HEK293 (cell line): Measurements from ENCODE around the gene PAPSS2.
A peak's percentile ranks its signal among the peaks of the same experiment; 100 is the strongest.

Source experiments
- FEZF1 ChIP-seq: fragments of 450-650 bp; formaldehyde crosslinking; IDR thresholded peaks from 2 replicates; pipeline ENCODE4 v1.5.1; 2016; ENCODE audit warnings: missing biosample characterization, missing genetic modification characterization
- GLIS1 ChIP-seq: fragments of 450-650 bp; formaldehyde crosslinking; IDR thresholded peaks from 2 replicates; pipeline ENCODE4 v1.5.1; 2016; ENCODE audit warnings: missing biosample characterization, missing genetic modification characterization
- OSR2 ChIP-seq: fragments of 450-650 bp; formaldehyde crosslinking; IDR thresholded peaks from 2 replicates; pipeline ENCODE4 v1.5.1; 2016; ENCODE audit warnings: missing biosample characterization, missing genetic modification characterization
- RBAK ChIP-seq: fragments of 450-650 bp; formaldehyde crosslinking; IDR thresholded peaks from 2 replicates; pipeline ENCODE4 v1.5.1; 2016; ENCODE audit warnings: missing biosample characterization, missing genetic modification characterization
- SP3 ChIP-seq: fragments of 450-650 bp; formaldehyde crosslinking; IDR thresholded peaks from 2 replicates; pipeline ENCODE4 v1.5.1; 2016; ENCODE audit warnings: missing biosample characterization, missing genetic modification characterization
- ZNF10 ChIP-seq: fragments of 450-650 bp; formaldehyde crosslinking; IDR thresholded peaks from 2 replicates; pipeline ENCODE4 v1.5.1; 2017; ENCODE audit warnings: missing biosample characterization, missing genetic modification characterization
- ZNF114 ChIP-seq: fragments of 450-650 bp; formaldehyde crosslinking; IDR thresholded peaks from 2 replicates; pipeline ENCODE4 v1.5.0; 2017; ENCODE audit warnings: missing biosample characterization, missing genetic modification characterization
- ZNF184 ChIP-seq: fragments of 450-650 bp; IDR thresholded peaks from 2 replicates; pipeline ENCODE4 v1.5.1; 2018; ENCODE audit warnings: missing biosample characterization, mild to moderate bottlenecking, missing genetic modification characterization
- ZNF19 ChIP-seq: fragments of 450-650 bp; formaldehyde crosslinking; IDR thresholded peaks from 2 replicates; pipeline ENCODE4; 2016; ENCODE audit warnings: missing biosample characterization, missing genetic modification characterization, low read depth
- ZNF221 ChIP-seq: fragments of 450-650 bp; formaldehyde crosslinking; IDR thresholded peaks from 2 replicates; pipeline ENCODE4 v1.5.1; 2017; ENCODE audit warnings: missing biosample characterization, missing genetic modification characterization, borderline replicate concordance
- ZNF391 ChIP-seq: fragments of 450-650 bp; formaldehyde crosslinking; IDR thresholded peaks from 2 replicates; pipeline ENCODE4 v1.5.1; 2016; ENCODE audit warnings: low read depth, missing biosample characterization, missing genetic modification characterization, borderline replicate concordance
- ZNF501 ChIP-seq: fragments of 450-650 bp; formaldehyde crosslinking; IDR thresholded peaks from 2 replicates; pipeline ENCODE4 v1.5.1; 2016; ENCODE audit warnings: missing biosample characterization, missing genetic modification characterization
- ZNF514 ChIP-seq: fragments of 450-650 bp; formaldehyde crosslinking; IDR thresholded peaks from 2 replicates; pipeline ENCODE4 v1.5.1; 2016; ENCODE audit warnings: missing biosample characterization, missing genetic modification characterization
- ZNF548 ChIP-seq: fragments of 450-650 bp; formaldehyde crosslinking; IDR thresholded peaks from 2 replicates; pipeline ENCODE4 v1.5.1; 2016; ENCODE audit warnings: missing biosample characterization, missing genetic modification characterization
- ZNF600 ChIP-seq: fragments of 450-650 bp; formaldehyde crosslinking; IDR thresholded peaks from 2 replicates; pipeline ENCODE4 v1.5.1; 2016; ENCODE audit warnings: missing biosample characterization, missing genetic modification characterization
- ZNF623 ChIP-seq: fragments of 450-650 bp; formaldehyde crosslinking; IDR thresholded peaks from 2 replicates; pipeline ENCODE4 v1.5.1; 2016; ENCODE audit warnings: missing biosample characterization, missing genetic modification characterization
- ZNF626 ChIP-seq: fragments of 450-650 bp; sonication (Bioruptor Pico); formaldehyde crosslinking; IDR thresholded peaks from 2 replicates; pipeline ENCODE4 v1.5.1; 2018; ENCODE audit warnings: missing biosample characterization, missing genetic modification characterization, inconsistent platforms
- ZNF660 ChIP-seq: fragments of 450-650 bp; IDR thresholded peaks from 2 replicates; pipeline ENCODE4 v1.5.1; 2018; ENCODE audit warnings: missing biosample characterization, mild to moderate bottlenecking, missing genetic modification characterization
- ZNF707 ChIP-seq: fragments of 450-650 bp; formaldehyde crosslinking; IDR thresholded peaks from 2 replicates; pipeline ENCODE4 v1.5.1; 2016; ENCODE audit warnings: missing biosample characterization, missing genetic modification characterization
- ZNF843 ChIP-seq: fragments of 450-650 bp; formaldehyde crosslinking; IDR thresholded peaks from 2 replicates; pipeline ENCODE4 v1.5.1; 2016; ENCODE audit warnings: missing biosample characterization, missing genetic modification characterization
- ZXDB ChIP-seq: fragments of 450-650 bp; formaldehyde crosslinking; IDR thresholded peaks from 2 replicates; pipeline ENCODE4 v1.5.1; 2016; ENCODE audit warnings: missing biosample characterization, missing genetic modification characterization
- TF ChIP-seq, protein P1 (sequence below): fragments of 450-650 bp; formaldehyde crosslinking; IDR thresholded peaks from 2 replicates; pipeline ENCODE4 v1.5.1; 2016; ENCODE audit warnings: missing biosample characterization, missing genetic modification characterization, borderline replicate concordance
- TF ChIP-seq, protein P2 (sequence below): IDR thresholded peaks from 2 replicates; pipeline ENCODE4 v1.6.1; 2011; ENCODE audit warnings: mild to moderate bottlenecking, low read depth, low read length, borderline replicate concordance
- TF ChIP-seq, protein P3 (sequence below): fragments of 450-650 bp; formaldehyde crosslinking; IDR thresholded peaks from 2 replicates; pipeline ENCODE4 v1.5.1; 2016; ENCODE audit warnings: missing biosample characterization, missing genetic modification characterization

The PAPSS2 gene

DNA sequence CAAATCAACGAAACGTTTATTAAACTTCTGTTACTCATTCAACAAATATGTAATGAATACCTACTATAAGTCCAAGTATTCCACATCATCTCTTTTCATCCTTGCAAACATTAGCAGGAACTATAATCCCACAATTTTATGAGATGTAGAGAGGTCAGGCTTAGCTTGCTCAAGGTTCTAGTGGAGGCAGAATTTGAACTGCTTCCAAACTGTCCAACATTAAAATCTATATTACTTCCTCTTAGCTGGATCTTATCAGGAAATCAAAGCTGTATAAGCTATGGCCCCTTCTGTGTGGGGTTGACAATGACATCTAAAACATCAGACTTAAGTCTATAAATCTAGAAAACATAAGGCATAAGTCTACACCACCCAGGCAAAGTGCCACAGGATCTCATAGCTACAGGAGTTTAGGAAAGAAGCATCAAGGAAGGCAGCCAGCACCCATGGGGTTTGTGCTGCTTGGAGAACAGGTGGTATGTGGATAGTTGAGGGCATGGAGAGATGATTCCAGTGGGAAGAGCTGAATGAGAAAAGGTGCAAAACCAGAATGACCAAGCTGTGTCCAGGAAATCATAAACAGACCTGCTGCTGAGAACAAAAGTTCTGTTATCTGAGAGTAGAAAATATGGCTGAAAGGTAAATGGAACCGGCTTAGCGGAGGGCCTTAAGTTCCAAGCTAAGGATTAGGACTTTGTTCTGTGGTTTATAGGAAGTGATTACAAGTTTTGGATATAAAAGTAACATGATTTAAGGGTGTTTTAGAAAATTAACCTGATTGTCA lies 34.5 kb downstream of the PAPSS2 start (continued):
- TF ChIP-seq, protein P1, sequence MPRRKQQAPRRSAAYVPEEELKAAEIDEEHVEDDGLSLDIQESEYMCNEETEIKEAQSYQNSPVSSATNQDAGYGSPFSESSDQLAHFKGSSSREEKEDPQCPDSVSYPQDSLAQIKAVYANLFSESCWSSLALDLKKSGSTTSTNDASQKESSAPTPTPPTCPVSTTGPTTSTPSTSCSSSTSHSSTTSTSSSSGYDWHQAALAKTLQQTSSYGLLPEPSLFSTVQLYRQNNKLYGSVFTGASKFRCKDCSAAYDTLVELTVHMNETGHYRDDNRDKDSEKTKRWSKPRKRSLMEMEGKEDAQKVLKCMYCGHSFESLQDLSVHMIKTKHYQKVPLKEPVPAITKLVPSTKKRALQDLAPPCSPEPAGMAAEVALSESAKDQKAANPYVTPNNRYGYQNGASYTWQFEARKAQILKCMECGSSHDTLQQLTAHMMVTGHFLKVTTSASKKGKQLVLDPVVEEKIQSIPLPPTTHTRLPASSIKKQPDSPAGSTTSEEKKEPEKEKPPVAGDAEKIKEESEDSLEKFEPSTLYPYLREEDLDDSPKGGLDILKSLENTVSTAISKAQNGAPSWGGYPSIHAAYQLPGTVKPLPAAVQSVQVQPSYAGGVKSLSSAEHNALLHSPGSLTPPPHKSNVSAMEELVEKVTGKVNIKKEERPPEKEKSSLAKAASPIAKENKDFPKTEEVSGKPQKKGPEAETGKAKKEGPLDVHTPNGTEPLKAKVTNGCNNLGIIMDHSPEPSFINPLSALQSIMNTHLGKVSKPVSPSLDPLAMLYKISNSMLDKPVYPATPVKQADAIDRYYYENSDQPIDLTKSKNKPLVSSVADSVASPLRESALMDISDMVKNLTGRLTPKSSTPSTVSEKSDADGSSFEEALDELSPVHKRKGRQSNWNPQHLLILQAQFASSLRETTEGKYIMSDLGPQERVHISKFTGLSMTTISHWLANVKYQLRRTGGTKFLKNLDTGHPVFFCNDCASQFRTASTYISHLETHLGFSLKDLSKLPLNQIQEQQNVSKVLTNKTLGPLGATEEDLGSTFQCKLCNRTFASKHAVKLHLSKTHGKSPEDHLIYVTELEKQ = no peak
- no peak for TF ChIP-seq ZNF10 (tag by site-specific recombination)
- TF ChIP-seq RBAK (tag by site-specific recombination) = no peak
- TF ChIP-seq, protein P2, sequence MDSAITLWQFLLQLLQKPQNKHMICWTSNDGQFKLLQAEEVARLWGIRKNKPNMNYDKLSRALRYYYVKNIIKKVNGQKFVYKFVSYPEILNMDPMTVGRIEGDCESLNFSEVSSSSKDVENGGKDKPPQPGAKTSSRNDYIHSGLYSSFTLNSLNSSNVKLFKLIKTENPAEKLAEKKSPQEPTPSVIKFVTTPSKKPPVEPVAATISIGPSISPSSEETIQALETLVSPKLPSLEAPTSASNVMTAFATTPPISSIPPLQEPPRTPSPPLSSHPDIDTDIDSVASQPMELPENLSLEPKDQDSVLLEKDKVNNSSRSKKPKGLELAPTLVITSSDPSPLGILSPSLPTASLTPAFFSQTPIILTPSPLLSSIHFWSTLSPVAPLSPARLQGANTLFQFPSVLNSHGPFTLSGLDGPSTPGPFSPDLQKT = no peak
- no peak for TF ChIP-seq ZNF514 (tag by site-specific recombination)
- TF ChIP-seq FEZF1 (tag by site-specific recombination) = peak; percentile 25; the same call in 1 of the 2 replicates
- peak; percentile 56 for TF ChIP-seq ZNF843 (tag by site-specific recombination)
- TF ChIP-seq ZNF626 (tag by site-specific recombination) = no peak
- no peak for TF ChIP-seq ZNF221 (tag by site-specific recombination)
- TF ChIP-seq ZNF19 (tag by site-specific recombination) = no peak
- no peak for TF ChIP-seq ZNF707 (tag by site-specific recombination)
- TF ChIP-seq ZXDB (tag by site-specific recombination) = peak; percentile 58
- TF ChIP-seq ZNF600 (tag by site-specific recombination) = no peak
- no peak for TF ChIP-seq ZNF548
- TF ChIP-seq ZNF184 (tag by site-specific recombination) = no peak
- TF ChIP-seq ZNF660 (tag by site-specific recombination) = no peak
- no peak for TF ChIP-seq ZNF114 (tag by site-specific recombination)
- TF ChIP-seq ZNF501 = no peak
- peak; percentile 54 for TF ChIP-seq OSR2 (tag by site-specific recombination)
- TF ChIP-seq SP3 (tag by site-specific recombination) = no peak
- no peak for TF ChIP-seq ZNF623 (tag by site-specific recombination)
- TF ChIP-seq, protein P3, sequence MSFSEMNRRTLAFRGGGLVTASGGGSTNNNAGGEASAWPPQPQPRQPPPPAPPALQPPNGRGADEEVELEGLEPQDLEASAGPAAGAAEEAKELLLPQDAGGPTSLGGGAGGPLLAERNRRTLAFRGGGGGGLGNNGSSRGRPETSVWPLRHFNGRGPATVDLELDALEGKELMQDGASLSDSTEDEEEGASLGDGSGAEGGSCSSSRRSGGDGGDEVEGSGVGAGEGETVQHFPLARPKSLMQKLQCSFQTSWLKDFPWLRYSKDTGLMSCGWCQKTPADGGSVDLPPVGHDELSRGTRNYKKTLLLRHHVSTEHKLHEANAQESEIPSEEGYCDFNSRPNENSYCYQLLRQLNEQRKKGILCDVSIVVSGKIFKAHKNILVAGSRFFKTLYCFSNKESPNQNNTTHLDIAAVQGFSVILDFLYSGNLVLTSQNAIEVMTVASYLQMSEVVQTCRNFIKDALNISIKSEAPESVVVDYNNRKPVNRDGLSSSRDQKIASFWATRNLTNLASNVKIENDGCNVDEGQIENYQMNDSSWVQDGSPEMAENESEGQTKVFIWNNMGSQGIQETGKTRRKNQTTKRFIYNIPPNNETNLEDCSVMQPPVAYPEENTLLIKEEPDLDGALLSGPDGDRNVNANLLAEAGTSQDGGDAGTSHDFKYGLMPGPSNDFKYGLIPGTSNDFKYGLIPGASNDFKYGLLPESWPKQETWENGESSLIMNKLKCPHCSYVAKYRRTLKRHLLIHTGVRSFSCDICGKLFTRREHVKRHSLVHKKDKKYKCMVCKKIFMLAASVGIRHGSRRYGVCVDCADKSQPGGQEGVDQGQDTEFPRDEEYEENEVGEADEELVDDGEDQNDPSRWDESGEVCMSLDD = no peak
- TF ChIP-seq ZNF391 = no peak
- TF ChIP-seq GLIS1 (tag by site-specific recombination) = no peak
- TF ChIP-seq, all 188 proteins: peak for 7
